OCI-LY7 (cell line): ENCODE measurements around the gene IGFBP1. TPM values are rescaled to one million over a fixed set of nuclear protein-coding genes. Genes with fewer than 3 reads are reported as not detected.

Experiments used
- BruUV-seq: library from RNA; stranded (reverse); fragments of 400-500 nt; replicated peaks from 2 replicates; lab custom pipeline; 2021; lab: Mats Ljungman, UMichigan
- CTCF ChIA-PET: fragments of 300-600 bp; sonication (Branson Sonifier 250); formaldehyde crosslinking; loops from one replicate; lab custom pipeline; 2022; ENCODE audit warnings: antibody characterized with exemption; ENCODE audit not compliant: unreplicated experiment; lab: Charles Lee
- POLR2A ChIA-PET: fragments of 300-600 bp; sonication (Branson Sonifier 250); formaldehyde crosslinking; loops from one replicate; lab custom pipeline; 2022; ENCODE audit warnings: antibody characterized with exemption; lab: Charles Lee
- DNase-seq: peaks from one replicate; pipeline ENCODE4 v3.0.0-alpha.2; 2015; ENCODE audit warnings: low spot score
- H2AFZ ChIP-seq: fragments of 200-600 bp; sonication (generic), shearing (Covaris generic); 2 replicates; pipeline ENCODE4 v1.6.1; 2014; ENCODE audit warnings: mild to moderate bottlenecking, antibody characterized with exemption, low read length, moderate library complexity
- H3K27ac ChIP-seq: fragments of 200-600 bp; sonication (generic); 2 replicates; pipeline ENCODE4 v1.5.1; 2014; ENCODE audit warnings: mixed run types, low read depth, mild to moderate bottlenecking, moderate library complexity, low read length, inconsistent platforms; ENCODE audit not compliant: poor library complexity, severe bottlenecking
- H3K36me3 ChIP-seq: fragments of 200-600 bp; sonication (generic); 2 replicates; pipeline ENCODE4 v1.6.1; 2014; ENCODE audit warnings: mild to moderate bottlenecking, antibody characterized with exemption, low read length, moderate library complexity, mixed read lengths; ENCODE audit not compliant: insufficient read depth
- H3K4me1 ChIP-seq: fragments of 200-600 bp; sonication (generic); 2 replicates; pipeline ENCODE4 v1.5.1; 2014; ENCODE audit warnings: mild to moderate bottlenecking, low read length; ENCODE audit not compliant: insufficient read depth, poor library complexity, severe bottlenecking
- H3K4me2 ChIP-seq: fragments of 200-600 bp; sonication (generic); 2 replicates; pipeline ENCODE4 v1.6.1; 2014; ENCODE audit warnings: mild to moderate bottlenecking, low read length
- H3K4me3 ChIP-seq: fragments of 200-600 bp; sonication (generic); 2 replicates; pipeline ENCODE4 v1.5.1; 2014; ENCODE audit warnings: mild to moderate bottlenecking, low read depth, low read length; ENCODE audit not compliant: poor library complexity, severe bottlenecking
- H3K79me2 ChIP-seq: fragments of 200-600 bp; sonication (generic); 2 replicates; pipeline ENCODE4 v1.6.1; 2016; ENCODE audit warnings: low read depth, mild to moderate bottlenecking, low read length, moderate library complexity, mixed read lengths; ENCODE audit not compliant: insufficient read depth
- H3K9me2 ChIP-seq: fragments of 200-600 bp; sonication (generic); 2 replicates; pipeline ENCODE4 v1.6.1; 2016; ENCODE audit warnings: mild to moderate bottlenecking, low read length, mixed read lengths; ENCODE audit not compliant: insufficient read depth
- H3K9me3 ChIP-seq: fragments of 200-600 bp; sonication (generic); 2 replicates; pipeline ENCODE4 v1.6.1; 2014; ENCODE audit warnings: mild to moderate bottlenecking, mixed run types, low read length, mixed read lengths
- H4K20me1 ChIP-seq: fragments of 200-600 bp; sonication (generic); 2 replicates; pipeline ENCODE4 v1.6.1; 2014; ENCODE audit warnings: mild to moderate bottlenecking, antibody characterized with exemption, low read length, moderate library complexity, mixed read lengths; ENCODE audit not compliant: insufficient read depth
- EZH2phosphoT487 ChIP-seq: fragments of 200-600 bp; sonication (generic); IDR thresholded peaks from 2 replicates; pipeline ENCODE4 v1.6.1; 2018; ENCODE audit warnings: low read depth, borderline replicate concordance, mild to moderate bottlenecking, mixed run types, antibody characterized with exemption, low read length, moderate library complexity, mixed read lengths
- intact Hi-C: fragments of 100-400 bp; cut with micrococcal nuclease; formaldehyde crosslinking; loops from one replicate; pipeline ENCODE4 v1.10.0; 2022; ENCODE audit not compliant: unreplicated experiment
- total RNA-seq, 2 experiments: library from RNA; depleted of rRNA in 1 of 2; stranded (reverse); fragments of >200 nt in 1 of 2; shearing (Covaris generic) in 1 of 2; gene quantifications; 2 replicates each; pipeline ENCODE4 v1.2.3, GENCODE V29; 2014 to 2022
- TF ChIP-seq, protein P1 (sequence below): fragments of 200-600 bp; sonication (generic); conservative IDR thresholded peaks from 2 replicates; pipeline ENCODE4 v1.5.1; 2014; ENCODE audit warnings: mild to moderate bottlenecking, antibody characterized with exemption, low read length, moderate library complexity, mixed read lengths

The IGFBP1 gene
- total RNA-seq, 2 experiments from 2014 or later: not detected

DNA sequence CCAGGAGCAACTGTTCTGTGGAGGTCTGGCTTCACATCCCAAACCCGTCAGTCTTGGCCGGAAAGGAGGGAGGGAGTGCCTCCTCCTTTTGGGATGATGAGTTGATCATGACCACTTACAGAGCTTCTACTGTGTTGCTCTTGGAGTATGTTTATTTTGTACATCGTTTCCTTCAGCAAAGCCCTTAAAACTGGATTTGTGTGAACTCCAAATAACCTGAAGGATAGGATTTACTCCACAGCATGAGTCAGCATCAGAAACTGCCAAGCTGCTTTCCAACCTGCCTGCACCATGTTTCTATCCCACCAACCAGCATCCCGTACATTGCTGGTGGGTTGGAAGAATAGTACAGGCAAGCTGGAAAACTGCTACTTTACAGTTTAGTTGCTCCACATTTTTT lies 18.9 kb upstream of the IGFBP1 start:
- no peak overlapping the region for H2AFZ ChIP-seq
- no peak overlapping the region for H3K4me2 ChIP-seq
- no peaks in the 10 kb centered on the region for H3K36me3 ChIP-seq
- POLR2A ChIA-PET: interaction anchor here (0.6 kb wide), 1 partner anchor 235 kb away, joined by 3 read pairs; no protein-coding TSS in a partner anchor
- TF ChIP-seq EZH2phosphoT487: no peak
- TF ChIP-seq, protein P1, sequence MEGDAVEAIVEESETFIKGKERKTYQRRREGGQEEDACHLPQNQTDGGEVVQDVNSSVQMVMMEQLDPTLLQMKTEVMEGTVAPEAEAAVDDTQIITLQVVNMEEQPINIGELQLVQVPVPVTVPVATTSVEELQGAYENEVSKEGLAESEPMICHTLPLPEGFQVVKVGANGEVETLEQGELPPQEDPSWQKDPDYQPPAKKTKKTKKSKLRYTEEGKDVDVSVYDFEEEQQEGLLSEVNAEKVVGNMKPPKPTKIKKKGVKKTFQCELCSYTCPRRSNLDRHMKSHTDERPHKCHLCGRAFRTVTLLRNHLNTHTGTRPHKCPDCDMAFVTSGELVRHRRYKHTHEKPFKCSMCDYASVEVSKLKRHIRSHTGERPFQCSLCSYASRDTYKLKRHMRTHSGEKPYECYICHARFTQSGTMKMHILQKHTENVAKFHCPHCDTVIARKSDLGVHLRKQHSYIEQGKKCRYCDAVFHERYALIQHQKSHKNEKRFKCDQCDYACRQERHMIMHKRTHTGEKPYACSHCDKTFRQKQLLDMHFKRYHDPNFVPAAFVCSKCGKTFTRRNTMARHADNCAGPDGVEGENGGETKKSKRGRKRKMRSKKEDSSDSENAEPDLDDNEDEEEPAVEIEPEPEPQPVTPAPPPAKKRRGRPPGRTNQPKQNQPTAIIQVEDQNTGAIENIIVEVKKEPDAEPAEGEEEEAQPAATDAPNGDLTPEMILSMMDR: no peak
- no peak overlapping the region for H3K4me3 ChIP-seq
- H3K79me2 ChIP-seq: no peaks in the 10 kb centered on the region
- DNase-seq: no peak
- no peaks in the 10 kb centered on the region for H3K9me2 ChIP-seq
- intact Hi-C loops: no loop called here
- no peaks in the 10 kb centered on the region for H4K20me1 ChIP-seq
- H3K9me3 ChIP-seq: no peaks in the 10 kb centered on the region
- BruUV-seq: no TSS peak
- H3K4me1 ChIP-seq: no peaks in the 10 kb centered on the region
- H3K27ac ChIP-seq: no peak overlapping the region
- CTCF ChIA-PET: no interaction called here

- intact Hi-C loops: no loop called here
Measured at GRCh38 chr7:45872116-45873034, 15.9 kb upstream of the IGFBP1 start.

More at GRCh38 chr7:45872116-45873034, 15.9 kb upstream of the IGFBP1 start:
- no peak overlapping the region for H2AFZ ChIP-seq
- BruUV-seq: no TSS peak
- no peaks in the 10 kb centered on the region for H3K9me3 ChIP-seq
- no peak overlapping the region for H3K4me2 ChIP-seq
- CTCF ChIA-PET: interaction anchor here (0.5 kb wide), 1 partner anchor 294 kb away, joined by 3 read pairs; no protein-coding TSS in a partner anchor
- H3K4me1 ChIP-seq: no peaks in the 10 kb centered on the region
- POLR2A ChIA-PET: no interaction called here
- peak; percentile 20 for DNase-seq
- no peaks in the 10 kb centered on the region for H3K36me3 ChIP-seq
- no peaks in the 10 kb centered on the region for H3K79me2 ChIP-seq
- TF ChIP-seq, protein P1: peak; percentile 78
- TF ChIP-seq EZH2phosphoT487: no peak
- H4K20me1 ChIP-seq: no peaks in the 10 kb centered on the region
- no peak overlapping the region for H3K27ac ChIP-seq
- H3K4me3 ChIP-seq: no peak overlapping the region
- no peaks in the 10 kb centered on the region for H3K9me2 ChIP-seq
